NB4 (cell line): ENCODE measurements around the gene ZNF524.

Experiments
- DNase-seq: peaks from one replicate; pipeline ENCODE4 v3.0.0; 2010; ENCODE audit warnings: low read depth
- H3K4me3 ChIP-seq: one replicate; pipeline ENCODE4 v1.5.1; 2011; ENCODE audit warnings: mild to moderate bottlenecking, low read depth, low read length, moderate library complexity
- MYC ChIP-seq: IDR thresholded peaks from 2 replicates; pipeline ENCODE4 v1.6.1; 2011; ENCODE audit warnings: low read depth, low read length
- POLR2A ChIP-seq: IDR thresholded peaks from 2 replicates; pipeline ENCODE4 v1.6.1; 2011; ENCODE audit warnings: mild to moderate bottlenecking; ENCODE audit not compliant: insufficient read length; ENCODE audit errors: extremely low read depth
- TF ChIP-seq, protein P1 (sequence below): IDR thresholded peaks from 2 replicates; pipeline ENCODE4 v1.6.1; 2011; ENCODE audit warnings: low read depth, low read length
- TF ChIP-seq, protein P2 (sequence below): IDR thresholded peaks from one replicate; pipeline ENCODE4 v1.5.1; 2012; ENCODE audit warnings: low read depth, low read length

Gene ZNF524

GRCh38 chr19:55609326-55609725 lies 9.2 kb downstream of the ZNF524 start:
- no peak for DNase-seq
- TF ChIP-seq MYC (no peak), POLR2A (no peak)
- TF ChIP-seq, protein P1, sequence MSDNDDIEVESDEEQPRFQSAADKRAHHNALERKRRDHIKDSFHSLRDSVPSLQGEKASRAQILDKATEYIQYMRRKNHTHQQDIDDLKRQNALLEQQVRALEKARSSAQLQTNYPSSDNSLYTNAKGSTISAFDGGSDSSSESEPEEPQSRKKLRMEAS, result no peak
- TF ChIP-seq, protein P2, sequence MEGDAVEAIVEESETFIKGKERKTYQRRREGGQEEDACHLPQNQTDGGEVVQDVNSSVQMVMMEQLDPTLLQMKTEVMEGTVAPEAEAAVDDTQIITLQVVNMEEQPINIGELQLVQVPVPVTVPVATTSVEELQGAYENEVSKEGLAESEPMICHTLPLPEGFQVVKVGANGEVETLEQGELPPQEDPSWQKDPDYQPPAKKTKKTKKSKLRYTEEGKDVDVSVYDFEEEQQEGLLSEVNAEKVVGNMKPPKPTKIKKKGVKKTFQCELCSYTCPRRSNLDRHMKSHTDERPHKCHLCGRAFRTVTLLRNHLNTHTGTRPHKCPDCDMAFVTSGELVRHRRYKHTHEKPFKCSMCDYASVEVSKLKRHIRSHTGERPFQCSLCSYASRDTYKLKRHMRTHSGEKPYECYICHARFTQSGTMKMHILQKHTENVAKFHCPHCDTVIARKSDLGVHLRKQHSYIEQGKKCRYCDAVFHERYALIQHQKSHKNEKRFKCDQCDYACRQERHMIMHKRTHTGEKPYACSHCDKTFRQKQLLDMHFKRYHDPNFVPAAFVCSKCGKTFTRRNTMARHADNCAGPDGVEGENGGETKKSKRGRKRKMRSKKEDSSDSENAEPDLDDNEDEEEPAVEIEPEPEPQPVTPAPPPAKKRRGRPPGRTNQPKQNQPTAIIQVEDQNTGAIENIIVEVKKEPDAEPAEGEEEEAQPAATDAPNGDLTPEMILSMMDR, result no peak
- no peak overlapping the region for H3K4me3 ChIP-seq

GRCh38 chr19:55611300-55611982 lies 11.4 kb downstream of the ZNF524 start:
- no peak for DNase-seq
- H3K4me3 ChIP-seq, result no peak overlapping the region
- TF ChIP-seq, protein P2, result no peak
- TF ChIP-seq MYC (no peak), POLR2A (no peak)
- TF ChIP-seq, protein P1, result no peak

DNA sequence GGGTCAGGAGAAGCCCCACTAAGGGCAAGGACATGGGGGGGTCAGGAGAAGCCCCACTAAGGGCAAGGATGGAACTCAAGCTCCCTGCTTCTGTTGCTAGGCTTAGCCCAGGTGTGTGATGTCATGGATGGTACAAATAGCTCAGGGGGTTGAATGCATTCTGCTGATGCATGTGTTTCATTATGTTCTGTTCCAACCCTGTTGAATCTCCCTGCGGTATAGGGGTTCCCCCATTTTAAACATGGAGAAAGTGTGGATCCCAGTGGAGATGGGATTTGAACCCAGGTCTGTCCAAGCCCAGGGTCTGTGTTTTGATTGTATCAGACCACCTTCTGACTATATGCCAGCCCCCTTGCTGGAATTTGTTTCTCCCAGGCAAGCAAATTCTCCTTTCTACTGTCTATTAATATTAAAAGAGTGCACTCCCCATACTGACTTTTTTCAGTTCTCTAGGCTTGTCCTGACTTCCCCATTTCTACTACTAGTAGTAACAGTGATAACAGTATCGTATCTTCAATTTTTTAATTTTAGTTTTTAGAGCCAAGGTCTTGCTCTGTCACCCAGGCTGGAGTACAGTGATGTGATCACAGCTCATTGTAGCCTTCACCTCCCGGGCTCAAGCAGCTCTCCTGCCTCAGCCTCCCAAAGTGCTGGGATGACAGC lies 12.0 kb downstream of the ZNF524 start:
- TF ChIP-seq POLR2A (no peak), MYC (no peak)
- TF ChIP-seq, protein P2, result no peak
- TF ChIP-seq, protein P1, result no peak
- no peak overlapping the region for H3K4me3 ChIP-seq
- DNase-seq, result no peak

GRCh38 chr19:55613396-55613795 lies 13.3 kb downstream of the ZNF524 start:
- DNase-seq, result no peak
- TF ChIP-seq MYC (no peak), POLR2A (no peak)
- TF ChIP-seq, protein P1, result no peak
- TF ChIP-seq, protein P2, result no peak
- no peak overlapping the region for H3K4me3 ChIP-seq

DNA sequence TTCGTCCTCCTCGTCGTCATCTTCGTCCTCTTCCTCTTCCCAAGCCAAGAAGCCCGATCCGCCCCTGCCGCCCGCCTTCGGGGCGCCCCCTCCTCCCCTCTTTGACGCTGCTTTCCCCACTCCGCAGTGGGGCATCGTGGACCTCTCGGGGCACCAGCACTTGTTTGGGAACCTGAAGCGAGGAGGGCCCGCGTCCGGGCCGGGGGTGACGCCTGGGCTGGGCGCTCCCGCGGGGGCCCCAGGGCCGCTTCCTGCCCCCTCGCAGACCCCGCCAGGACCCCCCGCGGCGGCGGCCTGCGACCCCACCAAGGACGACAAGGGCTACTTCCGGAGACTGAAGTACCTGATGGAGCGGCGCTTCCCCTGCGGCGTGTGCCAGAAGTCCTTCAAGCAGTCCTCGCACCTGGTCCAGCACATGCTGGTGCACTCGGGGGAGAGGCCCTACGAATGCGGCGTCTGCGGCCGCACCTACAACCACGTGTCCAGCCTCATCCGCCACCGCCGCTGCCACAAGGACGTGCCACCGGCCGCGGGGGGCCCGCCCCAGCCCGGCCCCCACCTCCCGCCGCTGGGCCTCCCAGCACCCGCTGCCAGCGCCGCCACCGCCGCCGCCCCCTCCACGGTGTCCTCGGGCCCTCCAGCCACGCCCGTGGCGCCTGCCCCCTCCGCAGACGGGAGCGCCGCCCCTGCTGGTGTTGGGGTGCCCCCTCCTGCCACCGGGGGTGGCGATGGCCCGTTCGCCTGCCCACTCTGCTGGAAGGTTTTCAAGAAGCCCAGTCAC lies 14.0 kb downstream of the ZNF524 start:
- H3K4me3 ChIP-seq, result no peak overlapping the region
- DNase-seq, result no peak
- TF ChIP-seq, protein P1, result no peak
- TF ChIP-seq, protein P2, result no peak
- TF ChIP-seq MYC, result no peak
- no peak for TF ChIP-seq POLR2A
